ENCODE measurements around the gene C1orf105. TPM values are rescaled to one million over a fixed set of nuclear protein-coding genes. Genes with fewer than 3 reads are reported as not detected.

The C1orf105 gene
- total and polyA plus RNA-seq, 2 of the 8 experiments (the other 6 are each of a cell fraction or from before 2014, with no cell fraction given) = not detected

DNA sequence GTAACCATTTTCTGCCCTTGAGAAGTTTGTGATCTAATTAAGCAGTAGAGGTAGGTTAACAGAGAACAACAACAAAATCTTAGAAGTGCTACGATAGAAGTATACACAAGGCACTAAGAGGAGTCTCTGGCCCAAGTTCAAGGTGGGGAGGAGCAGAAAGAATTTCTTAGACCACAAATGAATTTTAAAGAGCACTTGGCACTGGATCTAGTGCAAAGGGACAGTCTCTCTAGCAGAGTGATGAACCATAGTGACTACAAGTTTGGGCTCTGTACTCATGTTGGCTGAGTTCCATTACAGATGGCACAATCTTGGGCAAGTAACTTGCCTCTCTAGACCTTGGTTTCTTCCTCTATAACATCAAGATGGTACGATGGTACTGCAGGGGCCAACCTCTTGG is 56.7 kb downstream of the C1orf105 start:
- H3K4me2 ChIP-seq (ENCODE audit: insufficient read depth in 1 of 2, low read depth in 2 of 2, low read length in 2 of 2) = no peak overlapping the region
- no peaks in the 10 kb centered on the region for H3K36me3 ChIP-seq (ENCODE audit: control insufficient read depth in 2 of 4, insufficient read depth in 4 of 4, low read length in 3 of 4)
- no peak for TF ChIP-seq SUZ12 (IDR thresholded peaks at IDR 0.05; ENCODE audit: low read length)
- no peak for TF ChIP-seq NRF1 (IDR thresholded peaks at IDR 0.05; ENCODE audit: low read depth, low read length)
- no peak for TF ChIP-seq KDM1A (IDR thresholded peaks at IDR 0.05; ENCODE audit: borderline replicate concordance, low read length)
- no peak for TF ChIP-seq GABPA (IDR thresholded peaks at IDR 0.05; ENCODE audit: borderline replicate concordance, insufficient read depth, low read length)
- no peak for TF ChIP-seq POLR2AphosphoS5 (IDR thresholded peaks at IDR 0.05; ENCODE audit: low read depth, low read length)
- TF ChIP-seq, protein P1, sequence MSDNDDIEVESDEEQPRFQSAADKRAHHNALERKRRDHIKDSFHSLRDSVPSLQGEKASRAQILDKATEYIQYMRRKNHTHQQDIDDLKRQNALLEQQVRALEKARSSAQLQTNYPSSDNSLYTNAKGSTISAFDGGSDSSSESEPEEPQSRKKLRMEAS (IDR thresholded peaks at IDR 0.05) = no peak
- no peak for TF ChIP-seq CTBP2 (IDR thresholded peaks at IDR 0.05; ENCODE audit: borderline replicate concordance, insufficient read depth, insufficient read length, low read length)
- TF ChIP-seq, protein P2, sequence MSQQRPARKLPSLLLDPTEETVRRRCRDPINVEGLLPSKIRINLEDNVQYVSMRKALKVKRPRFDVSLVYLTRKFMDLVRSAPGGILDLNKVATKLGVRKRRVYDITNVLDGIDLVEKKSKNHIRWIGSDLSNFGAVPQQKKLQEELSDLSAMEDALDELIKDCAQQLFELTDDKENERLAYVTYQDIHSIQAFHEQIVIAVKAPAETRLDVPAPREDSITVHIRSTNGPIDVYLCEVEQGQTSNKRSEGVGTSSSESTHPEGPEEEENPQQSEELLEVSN (IDR thresholded peaks at IDR 0.05) = no peak
- no peak overlapping the region for H3K4ac ChIP-seq (replicated peaks; ENCODE audit: insufficient read length, low read depth, low read length)
- no peaks in the 10 kb centered on the region for H3K79me1 ChIP-seq (ENCODE audit: low read depth, low read length)
- no peaks in the 10 kb centered on the region for H3K9me3 ChIP-seq (ENCODE audit: insufficient read depth in 2 of 2, low read depth in 1 of 2, low read length in 1 of 2)
- H2BK20ac ChIP-seq (ENCODE audit: low read length) = no peak overlapping the region
- H4K20me1 ChIP-seq (replicated peaks in 1 of 2; ENCODE audit: control insufficient read depth in 1 of 2, insufficient read depth in 2 of 2, low read length in 2 of 2) = no peaks in the 10 kb centered on the region
- no peak overlapping the region for H2BK120ac ChIP-seq (replicated peaks; ENCODE audit: low read depth, low read length)
- no peak overlapping the region for H2BK12ac ChIP-seq (ENCODE audit: low read depth, low read length)
- H3K23ac ChIP-seq (ENCODE audit: insufficient read length) = no peak overlapping the region
- no peaks in the 10 kb centered on the region for H3K23me2 ChIP-seq (ENCODE audit: low read depth, low read length)
- no peak overlapping the region for H2BK15ac ChIP-seq (ENCODE audit: low read length)
- no peak overlapping the region for H2AFZ ChIP-seq (ENCODE audit: low read length)
- 88% methylated on average over 2 of the region's 2 CpGs; no CpG with 5 or more reads in 1 of the 2 experiments for WGBS, 2 experiments (ENCODE audit: extremely low coverage in 1 of 2, insufficient coverage in 1 of 2, insufficient read length in 1 of 2, insufficient replicate concordance in 2 of 2, low coverage in 1 of 2, low lambda C conversion rate in 2 of 2, missing lambda C conversion rate in 1 of 2)
- H3K4me3 ChIP-seq (ENCODE audit: extremely low read depth in 1 of 4, insufficient read depth in 2 of 4, low read depth in 3 of 4, low read length in 4 of 4) = no peak overlapping the region
- H4K5ac ChIP-seq (ENCODE audit: insufficient read length, low read depth, low read length) = no peak overlapping the region
- H3K14ac ChIP-seq (ENCODE audit: insufficient read length) = no peak overlapping the region
- no peaks in the 10 kb centered on the region for H3K27me3 ChIP-seq (replicated peaks in 1 of 4; ENCODE audit: control insufficient read depth in 3 of 4, extremely low read depth in 1 of 4, insufficient read depth in 3 of 4, low read length in 3 of 4)
- H4K91ac ChIP-seq (replicated peaks; ENCODE audit: insufficient read length, low read length) = no peak overlapping the region
- CTCF ChIA-PET (ENCODE audit: partially characterized antibody) = no interaction called here
- no peak for FAIRE-seq
- no peak overlapping the region for H2AK5ac ChIP-seq (ENCODE audit: low read depth, low read length)
- H3K79me2 ChIP-seq (ENCODE audit: control insufficient read depth in 1 of 2, insufficient read depth in 2 of 2, low read length in 2 of 2) = no peaks in the 10 kb centered on the region
- no peak for DNase-seq (ENCODE audit: low read depth in 1 of 2, low spot score in 2 of 2)
- no peak overlapping the region for H3K27ac ChIP-seq (ENCODE audit: low read depth, low read length)
- no peak overlapping the region for H2BK5ac ChIP-seq (ENCODE audit: low read depth, low read length)
- no peak overlapping the region for H3K18ac ChIP-seq (ENCODE audit: extremely low read depth, low read length)
- POLR2A ChIA-PET (ENCODE audit: partially characterized antibody) = no interaction called here
- H3K4me1 ChIP-seq (replicated peaks in 1 of 4; ENCODE audit: control insufficient read depth in 3 of 4, insufficient read depth in 4 of 4, low read length in 3 of 4) = no peaks in the 10 kb centered on the region; a peak in 1 of 7 replicates
- H3K9ac ChIP-seq (replicated peaks in 1 of 4; ENCODE audit: extremely low read depth in 1 of 4, low read depth in 3 of 4, low read length in 3 of 4) = no peak overlapping the region
- no peak overlapping the region for H3K56ac ChIP-seq (replicated peaks; ENCODE audit: insufficient read length, low read depth, low read length)
- H4K8ac ChIP-seq (ENCODE audit: extremely low read depth, insufficient read depth, low read length) = no peak overlapping the region
